Type B pancreatic cell (in vitro differentiated cells): ENCODE measurements around the gene PHACTR1. TPM values are rescaled to one million over a fixed set of nuclear protein-coding genes. Genes with fewer than 3 reads are reported as not detected.

ENCODE experiments used
- DNase-seq: peaks from one replicate; pipeline ENCODE4 v3.0.0; 2021; ENCODE audit warnings: mixed read lengths; ENCODE audit not compliant: unreplicated experiment; ENCODE audit errors: extremely low spot score
- H3K27ac Mint-ChIP-seq: 2 replicates; pipeline ENCODE4 v1.8.0; 2021; ENCODE audit warnings: mild to moderate bottlenecking, mixed read lengths
- H3K27me3 Mint-ChIP-seq: 2 replicates; pipeline ENCODE4 v1.8.0; 2021; ENCODE audit warnings: mixed read lengths
- H3K36me3 Mint-ChIP-seq: 2 replicates; pipeline ENCODE4 v1.8.0; 2021; ENCODE audit warnings: mixed read lengths
- H3K4me1 Mint-ChIP-seq: one replicate; pipeline ENCODE4 v1.8.0; 2021; ENCODE audit warnings: mixed read lengths; ENCODE audit not compliant: unreplicated experiment
- H3K4me3 Mint-ChIP-seq: 2 replicates; pipeline ENCODE4 v1.8.0; 2021; ENCODE audit warnings: mild to moderate bottlenecking, mixed read lengths
- H3K9me3 Mint-ChIP-seq: 2 replicates; pipeline ENCODE4 v1.8.0; 2021; ENCODE audit warnings: mixed read lengths
- CTCF ChIP-seq: fragments of 200-600 bp; sonication (generic); conservative IDR thresholded peaks from 2 replicates; pipeline ENCODE4 v1.5.0; 2021; ENCODE audit warnings: antibody characterized with exemption, mild to moderate bottlenecking
- total RNA-seq: library from RNA; stranded (reverse); gene quantifications from 2 replicates; pipeline ENCODE4 v1.2.1, GENCODE V29; 2021; ENCODE audit warnings: low replicate concordance

PHACTR1 gene
- total RNA-seq, 1 donor from 2014 or later: 12.3 TPM

- no peak for DNase-seq
- Mint-ChIP-seq H3K4me1 (peaks cover 9% of the 10 kb centered on the region), H3K36me3 (no peaks in the 10 kb centered on the region), H3K27ac (no peak overlapping the region), H3K27me3 (peaks cover 19% of the 10 kb centered on the region), H3K4me3 (no peak overlapping the region), H3K9me3 (peaks cover 7% of the 10 kb centered on the region)
- TF ChIP-seq CTCF: no peak
These were observed 455.7 kb downstream of the PHACTR1 start for GRCh38 chr6:13172291-13172690.

GRCh38 chr6:13175087-13175486 is 458.5 kb downstream of the PHACTR1 start:
- Mint-ChIP-seq H3K4me1 (peaks cover 16% of the 10 kb centered on the region), H3K36me3 (no peaks in the 10 kb centered on the region), H3K9me3 (peaks cover 5% of the 10 kb centered on the region), H3K27me3 (peaks cover 11% of the 10 kb centered on the region), H3K27ac (no peak overlapping the region), H3K4me3 (no peak overlapping the region)
- TF ChIP-seq CTCF: no peak
- no peak for DNase-seq

GRCh38 chr6:13175759-13176158 is 459.2 kb downstream of the PHACTR1 start:
- H3K36me3 Mint-ChIP-seq: no peaks in the 10 kb centered on the region
- H3K27ac Mint-ChIP-seq: no peak overlapping the region
- no peak for DNase-seq
- H3K27me3 Mint-ChIP-seq: peaks cover 11% of the 10 kb centered on the region
- peaks cover 19% of the 10 kb centered on the region for H3K4me1 Mint-ChIP-seq
- no peak overlapping the region for H3K4me3 Mint-ChIP-seq
- no peak for TF ChIP-seq CTCF
- peaks cover 5% of the 10 kb centered on the region for H3K9me3 Mint-ChIP-seq

GRCh38 chr6:13177664-13178063 is 461.1 kb downstream of the PHACTR1 start:
- Mint-ChIP-seq H3K27ac (no peak overlapping the region), H3K4me1 (peaks cover 22% of the 10 kb centered on the region), H3K27me3 (peaks cover 11% of the 10 kb centered on the region), H3K36me3 (no peaks in the 10 kb centered on the region), H3K9me3 (peaks cover 5% of the 10 kb centered on the region), H3K4me3 (no peak overlapping the region)
- TF ChIP-seq CTCF: no peak
- DNase-seq: no peak

- H3K27ac Mint-ChIP-seq: no peak overlapping the region
- peaks cover 5% of the 10 kb centered on the region for H3K9me3 Mint-ChIP-seq
- H3K4me1 Mint-ChIP-seq: peaks cover 22% of the 10 kb centered on the region
- no peak for DNase-seq
- TF ChIP-seq CTCF: no peak
- peaks cover 11% of the 10 kb centered on the region for H3K27me3 Mint-ChIP-seq
- no peak overlapping the region for H3K4me3 Mint-ChIP-seq
- no peaks in the 10 kb centered on the region for H3K36me3 Mint-ChIP-seq
These were observed 461.5 kb downstream of the PHACTR1 start for GRCh38 chr6:13178107-13178506.

GRCh38 chr6:13180538-13180937 is 464.0 kb downstream of the PHACTR1 start:
- Mint-ChIP-seq H3K4me3 (no peak overlapping the region), H3K9me3 (peaks cover 5% of the 10 kb centered on the region), H3K27ac (no peak overlapping the region), H3K27me3 (peaks cover 14% of the 10 kb centered on the region), H3K36me3 (no peaks in the 10 kb centered on the region), H3K4me1 (peaks cover 37% of the 10 kb centered on the region)
- DNase-seq: no peak
- TF ChIP-seq CTCF: no peak
